Keratinocyte (primary cell): ENCODE measurements around the gene INPP5E. TPM values are rescaled to one million over a fixed set of nuclear protein-coding genes. Genes with fewer than 3 reads are reported as not detected.

ENCODE experiments used
- DNase-seq: peaks from one replicate; pipeline ENCODE4 v3.0.0-alpha.2; 2011; ENCODE audit warnings: low read depth, missing footprints, low spot score
- FAIRE-seq: peaks from 2 replicates; lab custom pipeline; 2011; peaks lifted over from hg19 to GRCh38; lab: Jason Lieb, UNC
- H2AFZ ChIP-seq: 2 replicates; pipeline ENCODE4 v1.6.0; 2012; ENCODE audit warnings: low read length, control low read depth, inconsistent platforms; ENCODE audit not compliant: control insufficient read depth
- H3K27ac ChIP-seq: 2 replicates; pipeline ENCODE4 v1.5.1; 2011; ENCODE audit warnings: low read length; ENCODE audit not compliant: control insufficient read depth, insufficient read depth
- H3K27me3 ChIP-seq: 3 replicates; pipeline ENCODE4 v1.6.0; 2011; ENCODE audit warnings: low read length; ENCODE audit not compliant: control insufficient read depth, insufficient read depth; ENCODE audit errors: extremely low read depth
- H3K36me3 ChIP-seq, 2 experiments: 2 replicates in 1 of 2; 3 replicates in 1 of 2; pipeline ENCODE4 v1.5.1; 2011; ENCODE audit warnings: low read length in 2 of 2, mild to moderate bottlenecking in 1 of 2; ENCODE audit not compliant: control insufficient read depth in 2 of 2, insufficient read depth in 2 of 2; ENCODE audit errors: extremely low read depth in 1 of 2
- H3K4me1 ChIP-seq: 3 replicates; pipeline ENCODE4 v1.5.1; 2011; ENCODE audit warnings: low read length; ENCODE audit not compliant: control insufficient read depth, insufficient read depth; ENCODE audit errors: extremely low read depth
- H3K4me2 ChIP-seq: 3 replicates; pipeline ENCODE4 v1.6.0; 2011; ENCODE audit warnings: low read depth, low read length; ENCODE audit not compliant: control insufficient read depth, insufficient read depth; ENCODE audit errors: extremely low read depth
- H3K4me3 ChIP-seq, 3 experiments: fragments of 200-600 bp in 1 of 3; sonication (generic) in 1 of 3; 2 replicates in 2 of 3; 3 replicates in 1 of 3; pipeline ENCODE4 v1.5.1; 2011 to 2016; ENCODE audit warnings: low read length in 3 of 3, mild to moderate bottlenecking in 3 of 3, control low read depth in 2 of 3, inconsistent platforms in 1 of 3, low read depth in 1 of 3, mixed read lengths in 1 of 3, mixed run types in 1 of 3, moderate library complexity in 1 of 3; ENCODE audit not compliant: control insufficient read depth in 2 of 3, insufficient read depth in 2 of 3; ENCODE audit errors: extremely low read depth in 1 of 3
- H3K79me2 ChIP-seq: 2 replicates; pipeline ENCODE4 v1.6.0; 2012; ENCODE audit warnings: low read length; ENCODE audit not compliant: control insufficient read depth, insufficient read depth
- H3K9ac ChIP-seq: 3 replicates; pipeline ENCODE4 v1.6.0; 2011; ENCODE audit warnings: low read length; ENCODE audit not compliant: control insufficient read depth, insufficient read depth; ENCODE audit errors: extremely low read depth
- H3K9me1 ChIP-seq: 3 replicates; pipeline ENCODE4 v1.6.0; 2011; ENCODE audit warnings: low read length; ENCODE audit not compliant: control insufficient read depth, insufficient read depth; ENCODE audit errors: extremely low read depth
- H3K9me3 ChIP-seq: 2 replicates; pipeline ENCODE4 v1.5.1; 2012; ENCODE audit warnings: low read depth, low read length; ENCODE audit not compliant: control insufficient read depth
- H4K20me1 ChIP-seq: 3 replicates; pipeline ENCODE4 v1.6.0; 2011; ENCODE audit warnings: low read length; ENCODE audit not compliant: control insufficient read depth, insufficient read depth; ENCODE audit errors: extremely low read depth
- EZH2 ChIP-seq: IDR thresholded peaks from one replicate; pipeline ENCODE4 v1.6.1; 2012; ENCODE audit warnings: inconsistent platforms, mild to moderate bottlenecking, low read length, moderate library complexity
- dilution Hi-C: fragments of 300-500 bp; cut with MboI; formaldehyde crosslinking; loops from one replicate; pipeline ENCODE4 v1.7.0; 2020; ENCODE audit warnings: low sequenced_read_pairs; ENCODE audit not compliant: extremely low pct_ligation_motif_present
- polyA plus RNA-seq, 5 experiments: library from polyadenylated mRNA; depleted of rRNA in 3 of 5; stranded (reverse) in 3 of 5; stranded (forward) in 1 of 5; unstranded in 1 of 5; fragments of >200 nt; gene quantifications; 1 replicate in 1 of 5; 2 replicates in 3 of 5; 3 replicates in 1 of 5; pipeline versions ENCODE4 v1.2.1 to v1.2.3, GENCODE V29; 2011 to 2012; ENCODE audit warnings: missing spikeins in 2 of 5, low read depth in 1 of 5, low replicate concordance in 1 of 5
- TF ChIP-seq, protein P1 (sequence below), 3 experiments: IDR thresholded peaks in 1 of 3; conservative IDR thresholded peaks in 1 of 3; optimal IDR thresholded peaks in 1 of 3; 2 replicates in 2 of 3; 3 replicates in 1 of 3; pipeline versions ENCODE3 to v1.5.1; 2011; ENCODE audit warnings: low read length in 3 of 3, mild to moderate bottlenecking in 3 of 3, moderate library complexity in 2 of 3, control low read depth in 1 of 3, inconsistent platforms in 1 of 3; ENCODE audit not compliant: insufficient read depth in 2 of 3; ENCODE audit errors: extremely low read depth in 1 of 3

The INPP5E gene
- polyA plus RNA-seq, 1 donor (not counting 4 experiments of a cell fraction or from before 2014, with no cell fraction given), result 4.4 TPM

- dilution Hi-C loops, result no loop called here
- no peak overlapping the region for H2AFZ ChIP-seq
- peaks cover 42 to 44% of the 10 kb centered on the region in 2 experiments for H3K36me3 ChIP-seq
- H4K20me1 ChIP-seq, result peaks cover 5% of the 10 kb centered on the region
- FAIRE-seq (no peak), DNase-seq (no peak)
- TF ChIP-seq, protein P1, sequence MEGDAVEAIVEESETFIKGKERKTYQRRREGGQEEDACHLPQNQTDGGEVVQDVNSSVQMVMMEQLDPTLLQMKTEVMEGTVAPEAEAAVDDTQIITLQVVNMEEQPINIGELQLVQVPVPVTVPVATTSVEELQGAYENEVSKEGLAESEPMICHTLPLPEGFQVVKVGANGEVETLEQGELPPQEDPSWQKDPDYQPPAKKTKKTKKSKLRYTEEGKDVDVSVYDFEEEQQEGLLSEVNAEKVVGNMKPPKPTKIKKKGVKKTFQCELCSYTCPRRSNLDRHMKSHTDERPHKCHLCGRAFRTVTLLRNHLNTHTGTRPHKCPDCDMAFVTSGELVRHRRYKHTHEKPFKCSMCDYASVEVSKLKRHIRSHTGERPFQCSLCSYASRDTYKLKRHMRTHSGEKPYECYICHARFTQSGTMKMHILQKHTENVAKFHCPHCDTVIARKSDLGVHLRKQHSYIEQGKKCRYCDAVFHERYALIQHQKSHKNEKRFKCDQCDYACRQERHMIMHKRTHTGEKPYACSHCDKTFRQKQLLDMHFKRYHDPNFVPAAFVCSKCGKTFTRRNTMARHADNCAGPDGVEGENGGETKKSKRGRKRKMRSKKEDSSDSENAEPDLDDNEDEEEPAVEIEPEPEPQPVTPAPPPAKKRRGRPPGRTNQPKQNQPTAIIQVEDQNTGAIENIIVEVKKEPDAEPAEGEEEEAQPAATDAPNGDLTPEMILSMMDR (optimal IDR thresholded peaks at IDR 0.05 in 1 of 3, IDR thresholded peaks at IDR 0.05 in 1 of 3, conservative IDR thresholded peaks at IDR 0.05 in 1 of 3; ENCODE audit: extremely low read depth in 1 of 3, insufficient read depth in 2 of 3, low read length in 3 of 3), result no peak
- TF ChIP-seq EZH2, result no peak
- H3K27me3 ChIP-seq, result no peaks in the 10 kb centered on the region
- peaks cover 12% of the 10 kb centered on the region for H3K4me1 ChIP-seq
- peak overlapping the region; percentile 92 for H3K9ac ChIP-seq
- H3K27ac ChIP-seq, result no peak overlapping the region
- H3K9me1 ChIP-seq, result peaks cover 4% of the 10 kb centered on the region
- peak overlapping the region; percentile 91 for H3K4me2 ChIP-seq
- peaks cover 37% of the 10 kb centered on the region for H3K79me2 ChIP-seq
- H3K4me3 ChIP-seq, result peak overlapping the region in 1 of 3 experiments; percentile 75
- no peaks in the 10 kb centered on the region for H3K9me3 ChIP-seq
Measured at GRCh38 chr9:136398286-136398685, 41.4 kb downstream of the INPP5E start.

GRCh38 chr9:136397643-136398042 is 42.0 kb downstream of the INPP5E start:
- peaks cover 12% of the 10 kb centered on the region for H3K4me1 ChIP-seq
- no peaks in the 10 kb centered on the region for H3K27me3 ChIP-seq
- H3K27ac ChIP-seq, result no peak overlapping the region
- FAIRE-seq (no peak), DNase-seq (no peak)
- H3K4me3 ChIP-seq, result no peak overlapping the region
- H4K20me1 ChIP-seq, result peaks cover 5% of the 10 kb centered on the region
- no peak overlapping the region for H3K9ac ChIP-seq
- H3K9me3 ChIP-seq, result no peaks in the 10 kb centered on the region
- no peak overlapping the region for H3K4me2 ChIP-seq
- dilution Hi-C loops, result no loop called here
- H3K36me3 ChIP-seq, result peaks cover 44 to 47% of the 10 kb centered on the region in 2 experiments
- H3K9me1 ChIP-seq, result peaks cover 4% of the 10 kb centered on the region
- TF ChIP-seq, protein P1 (optimal IDR thresholded peaks at IDR 0.05 in 1 of 3, IDR thresholded peaks at IDR 0.05 in 1 of 3, conservative IDR thresholded peaks at IDR 0.05 in 1 of 3; ENCODE audit: extremely low read depth in 1 of 3, insufficient read depth in 2 of 3, low read length in 3 of 3), result no peak
- TF ChIP-seq EZH2, result no peak
- peaks cover 37% of the 10 kb centered on the region for H3K79me2 ChIP-seq
- no peak overlapping the region for H2AFZ ChIP-seq
